Measurements from ENCODE around the gene MYBPH.
A peak's percentile ranks its signal among the peaks of the same experiment; 100 is the strongest.

The MYBPH gene

GRCh38 chr1:203169770-203170520, 5.7 kb downstream of the MYBPH start:
- FAIRE-seq = no peak
- DNase-seq (ENCODE audit: insufficient read length, low spot score) = no peak
- TF ChIP-seq TAF1 (IDR thresholded peaks at IDR 0.05; ENCODE audit: low read depth, low read length) (no peak), POLR2A (IDR thresholded peaks at IDR 0.05; ENCODE audit: low read depth, low read length) (no peak), SPI1 (IDR thresholded peaks at IDR 0.05; ENCODE audit: low read depth, low read length) (no peak), POU2F2 (IDR thresholded peaks at IDR 0.05; ENCODE audit: low read depth, low read length) (no peak), POLR2AphosphoS5 (IDR thresholded peaks at IDR 0.05; ENCODE audit: low read depth, low read length) (no peak), PAX5 (IDR thresholded peaks at IDR 0.05; ENCODE audit: insufficient read depth, low read length, severe bottlenecking) (no peak)

GRCh38 chr1:203168991-203169390, 6.6 kb downstream of the MYBPH start:
- DNase-seq (ENCODE audit: insufficient read length, low spot score) (no peak), FAIRE-seq (no peak)
- TF ChIP-seq POLR2A (IDR thresholded peaks at IDR 0.05; ENCODE audit: low read depth, low read length) = no peak
- TF ChIP-seq PAX5 (IDR thresholded peaks at IDR 0.05; ENCODE audit: insufficient read depth, low read length, severe bottlenecking) = no peak
- no peak for TF ChIP-seq POU2F2 (IDR thresholded peaks at IDR 0.05; ENCODE audit: low read depth, low read length)
- no peak for TF ChIP-seq SPI1 (IDR thresholded peaks at IDR 0.05; ENCODE audit: low read depth, low read length)
- TF ChIP-seq TAF1 (IDR thresholded peaks at IDR 0.05; ENCODE audit: low read depth, low read length) = no peak
- TF ChIP-seq POLR2AphosphoS5 (IDR thresholded peaks at IDR 0.05; ENCODE audit: low read depth, low read length) = no peak

- DNase-seq (ENCODE audit: insufficient read length, low spot score) (no peak), FAIRE-seq (no peak)
Observed at GRCh38 chr1:203168256-203168786, 7.3 kb downstream of the MYBPH start.

GRCh38 chr1:203167913-203168200, 7.8 kb downstream of the MYBPH start:
- TF ChIP-seq SPI1 (IDR thresholded peaks at IDR 0.05; ENCODE audit: low read depth, low read length) = no peak
- no peak for TF ChIP-seq PAX5 (IDR thresholded peaks at IDR 0.05; ENCODE audit: insufficient read depth, low read length, severe bottlenecking)
- TF ChIP-seq POLR2A (IDR thresholded peaks at IDR 0.05; ENCODE audit: low read depth, low read length) = no peak
- no peak for TF ChIP-seq POU2F2 (IDR thresholded peaks at IDR 0.05; ENCODE audit: low read depth, low read length)
- no peak for TF ChIP-seq POLR2AphosphoS5 (IDR thresholded peaks at IDR 0.05; ENCODE audit: low read depth, low read length)
- no peak for TF ChIP-seq TAF1 (IDR thresholded peaks at IDR 0.05; ENCODE audit: low read depth, low read length)
- DNase-seq (ENCODE audit: insufficient read length, low spot score) (no peak), FAIRE-seq (no peak)

More at GRCh38 chr1:203168256-203168786, 7.3 kb downstream of the MYBPH start:
- TF ChIP-seq POLR2A (IDR thresholded peaks at IDR 0.05; ENCODE audit: low read depth, low read length) (no peak), POLR2AphosphoS5 (IDR thresholded peaks at IDR 0.05; ENCODE audit: low read depth, low read length) (no peak), TAF1 (IDR thresholded peaks at IDR 0.05; ENCODE audit: low read depth, low read length) (no peak), POU2F2 (IDR thresholded peaks at IDR 0.05; ENCODE audit: low read depth, low read length) (no peak), SPI1 (IDR thresholded peaks at IDR 0.05; ENCODE audit: low read depth, low read length) (no peak), PAX5 (IDR thresholded peaks at IDR 0.05; ENCODE audit: insufficient read depth, low read length, severe bottlenecking) (no peak)

- TF ChIP-seq SPI1 (IDR thresholded peaks at IDR 0.05; ENCODE audit: low read depth, low read length) (no peak), PAX5 (IDR thresholded peaks at IDR 0.05; ENCODE audit: insufficient read depth, low read length, severe bottlenecking) (no peak), POU2F2 (IDR thresholded peaks at IDR 0.05; ENCODE audit: low read depth, low read length) (no peak), POLR2AphosphoS5 (IDR thresholded peaks at IDR 0.05; ENCODE audit: low read depth, low read length) (no peak), TAF1 (IDR thresholded peaks at IDR 0.05; ENCODE audit: low read depth, low read length) (no peak), POLR2A (IDR thresholded peaks at IDR 0.05; ENCODE audit: low read depth, low read length) (no peak)
- DNase-seq (ENCODE audit: insufficient read length, low spot score) (no peak), FAIRE-seq (no peak)
Observed at GRCh38 chr1:203167026-203167912, 8.4 kb downstream of the MYBPH start.

- FAIRE-seq (peak; percentile 5), DNase-seq (ENCODE audit: insufficient read length, low spot score) (peak; percentile 54)
- no peak for TF ChIP-seq SPI1 (IDR thresholded peaks at IDR 0.05; ENCODE audit: low read depth, low read length)
- TF ChIP-seq TAF1 (IDR thresholded peaks at IDR 0.05; ENCODE audit: low read depth, low read length) = no peak
- no peak for TF ChIP-seq POU2F2 (IDR thresholded peaks at IDR 0.05; ENCODE audit: low read depth, low read length)
- no peak for TF ChIP-seq POLR2A (IDR thresholded peaks at IDR 0.05; ENCODE audit: low read depth, low read length)
- no peak for TF ChIP-seq PAX5 (IDR thresholded peaks at IDR 0.05; ENCODE audit: insufficient read depth, low read length, severe bottlenecking)
- no peak for TF ChIP-seq POLR2AphosphoS5 (IDR thresholded peaks at IDR 0.05; ENCODE audit: low read depth, low read length)
Observed at GRCh38 chr1:203166192-203166940, 9.3 kb downstream of the MYBPH start.

GRCh38 chr1:203165800-203166161, 9.8 kb downstream of the MYBPH start:
- no peak for DNase-seq (ENCODE audit: insufficient read length, low spot score)
- TF ChIP-seq POU2F2 (IDR thresholded peaks at IDR 0.05; ENCODE audit: low read depth, low read length) (no peak), TAF1 (IDR thresholded peaks at IDR 0.05; ENCODE audit: low read depth, low read length) (no peak), SPI1 (IDR thresholded peaks at IDR 0.05; ENCODE audit: low read depth, low read length) (no peak), POLR2AphosphoS5 (IDR thresholded peaks at IDR 0.05; ENCODE audit: low read depth, low read length) (no peak), POLR2A (IDR thresholded peaks at IDR 0.05; ENCODE audit: low read depth, low read length) (no peak), PAX5 (IDR thresholded peaks at IDR 0.05; ENCODE audit: insufficient read depth, low read length, severe bottlenecking) (no peak)
- no peak for FAIRE-seq

GRCh38 chr1:203165101-203165799, 10.4 kb downstream of the MYBPH start:
- DNase-seq (ENCODE audit: insufficient read length, low spot score) (no peak), FAIRE-seq (no peak)
- TF ChIP-seq POLR2A (IDR thresholded peaks at IDR 0.05; ENCODE audit: low read depth, low read length) = no peak
- TF ChIP-seq POLR2AphosphoS5 (IDR thresholded peaks at IDR 0.05; ENCODE audit: low read depth, low read length) = no peak
- no peak for TF ChIP-seq TAF1 (IDR thresholded peaks at IDR 0.05; ENCODE audit: low read depth, low read length)
- TF ChIP-seq PAX5 (IDR thresholded peaks at IDR 0.05; ENCODE audit: insufficient read depth, low read length, severe bottlenecking) = no peak
- TF ChIP-seq SPI1 (IDR thresholded peaks at IDR 0.05; ENCODE audit: low read depth, low read length) = no peak
- no peak for TF ChIP-seq POU2F2 (IDR thresholded peaks at IDR 0.05; ENCODE audit: low read depth, low read length)

All from GM12891 (cell line).